DMS 273 (cell line): ENCODE data around the gene DYRK1A.
A peak's percentile ranks its signal among the peaks of the same experiment; 100 is the strongest.

Experiments used
- DNase-seq: peaks from one replicate; lab custom pipeline; 2025; ENCODE audit not compliant: unreplicated experiment; lab: John Stamatoyannopoulos, UW

DYRK1A gene

GRCh38 chr21:37564341-37564923 is 197.9 kb downstream of the DYRK1A start:
- peak; percentile 85 for DNase-seq

- DNase-seq: no peak
These were observed 198.5 kb downstream of the DYRK1A start for GRCh38 chr21:37564924-37565529.

DNA sequence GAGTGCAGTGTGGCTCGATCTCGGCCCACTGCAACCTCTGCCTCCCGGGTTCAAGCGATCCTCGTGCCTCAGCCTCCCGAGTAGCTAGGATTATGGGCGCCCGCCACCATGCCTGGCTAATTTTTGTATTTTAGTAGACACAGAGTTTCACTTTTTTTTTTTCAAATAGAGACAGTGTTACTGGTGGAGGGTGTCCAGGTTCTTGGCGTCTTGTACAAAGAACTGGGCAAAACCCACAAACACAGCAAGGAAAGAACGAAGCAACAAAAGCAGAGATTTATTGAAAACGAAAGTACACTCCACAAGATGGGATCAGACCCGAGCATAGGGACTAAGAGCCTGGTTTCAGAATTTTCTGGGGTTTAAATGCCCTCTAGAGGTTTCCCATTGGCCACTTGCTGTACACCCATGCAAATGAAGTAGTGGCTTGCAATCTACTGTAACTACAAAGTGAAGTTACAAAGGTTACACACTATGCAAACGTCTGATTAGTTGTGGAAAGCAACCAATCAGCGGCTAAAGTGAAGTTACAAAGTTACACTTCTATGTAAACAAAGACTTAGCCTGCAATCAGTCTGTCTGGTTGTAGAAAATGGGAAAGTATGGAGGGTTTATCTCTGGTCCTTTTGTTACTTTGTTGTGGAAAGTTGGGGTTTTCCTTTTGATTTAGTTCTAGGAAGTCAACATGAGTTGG is 199.1 kb downstream of the DYRK1A start:
- DNase-seq: no peak

DNA sequence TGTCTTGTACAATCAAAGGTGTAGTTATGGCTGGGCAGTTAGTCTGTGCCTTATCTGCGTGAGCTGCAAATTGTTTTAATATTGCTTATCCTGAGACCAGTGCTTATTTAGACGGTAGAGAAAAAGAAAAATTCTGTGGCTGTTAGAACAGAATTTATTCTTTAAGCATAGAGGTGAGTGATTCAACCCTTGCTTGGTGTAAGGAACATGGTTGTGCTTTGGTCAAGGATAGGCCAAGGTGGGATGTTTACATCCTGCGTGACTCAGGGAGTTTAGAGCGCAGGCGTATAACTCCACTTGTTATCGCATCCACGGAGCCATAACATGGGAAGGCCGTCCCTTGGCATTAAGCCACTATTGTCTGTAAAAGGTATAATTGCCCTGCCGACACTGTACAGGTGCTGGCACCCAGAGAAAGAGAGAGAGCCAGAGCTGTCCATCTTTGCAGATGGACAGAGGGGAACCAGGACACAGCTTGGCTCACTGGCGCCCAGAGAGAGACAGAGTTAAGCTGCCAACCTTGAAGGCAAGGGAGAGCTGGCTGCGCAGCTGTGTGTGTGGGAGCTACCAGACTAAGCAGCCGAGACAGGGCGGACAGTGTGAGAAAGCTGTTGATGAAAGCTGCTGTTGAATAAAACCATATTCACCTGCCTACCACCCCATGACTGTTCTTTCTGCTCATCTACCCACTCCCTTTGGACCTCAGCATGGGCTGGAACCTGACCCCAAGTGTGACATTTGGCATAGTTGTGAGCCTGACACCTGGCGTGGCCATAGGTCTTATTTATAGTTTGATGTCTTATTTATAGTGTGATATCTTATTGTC is 200.4 kb downstream of the DYRK1A start:
- DNase-seq: no peak

GRCh38 chr21:37568415-37568814 is 201.8 kb downstream of the DYRK1A start:
- DNase-seq: no peak

GRCh38 chr21:37568916-37569315 is 202.3 kb downstream of the DYRK1A start:
- no peak for DNase-seq

- DNase-seq: no peak
These were observed 204.9 kb downstream of the DYRK1A start for GRCh38 chr21:37571442-37571841.

DNA sequence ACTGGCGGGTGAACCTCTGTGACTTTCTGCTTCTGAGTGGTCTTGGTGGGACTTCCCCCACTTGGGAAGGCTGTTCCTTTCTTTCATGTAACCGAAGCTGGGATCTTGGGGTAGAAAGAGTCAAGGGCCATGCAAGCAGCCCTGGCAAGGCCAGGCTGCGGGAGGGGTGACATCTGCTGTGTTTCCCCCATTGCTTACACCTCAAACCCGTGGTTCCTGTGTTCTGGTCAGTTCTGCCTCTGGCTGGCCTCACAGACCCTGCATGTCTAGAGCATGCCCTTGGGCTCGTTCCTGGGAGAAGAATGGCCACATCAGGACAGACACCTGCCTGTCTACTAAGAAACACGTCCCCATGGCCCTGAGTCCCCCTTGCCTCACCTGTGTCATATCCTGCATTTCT is 207.7 kb downstream of the DYRK1A start:
- no peak for DNase-seq

- DNase-seq: no peak
These were observed 208.2 kb downstream of the DYRK1A start for GRCh38 chr21:37574751-37575150.

DNA sequence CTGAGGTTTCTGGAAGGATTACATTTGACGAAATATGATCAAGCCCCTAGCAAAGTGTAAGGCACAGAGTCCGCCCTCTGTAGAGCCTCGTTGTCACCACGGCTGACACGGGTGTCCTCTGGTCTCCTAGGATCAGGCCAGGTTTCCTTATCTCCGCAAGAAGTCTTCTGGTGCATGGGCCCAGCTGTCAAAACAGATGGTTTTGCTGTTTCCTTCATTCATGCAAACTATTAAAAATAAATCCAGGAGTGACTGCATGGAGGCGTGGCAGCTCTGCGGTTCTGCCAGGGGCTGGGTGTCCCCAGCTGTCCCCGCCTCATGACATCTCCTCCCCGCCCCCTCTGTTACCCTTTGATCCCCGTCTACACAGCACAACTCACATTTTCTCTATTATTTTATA is 209.0 kb downstream of the DYRK1A start:
- peak; percentile 59 for DNase-seq
